Inflammatory macrophage treated with lipopolysaccharide for 1 hour (primary cell): ENCODE data around the gene TACR1.

ENCODE experiments used
- DNase-seq, 2 donors: peaks; one replicate each; pipeline ENCODE4 v3.0.0-alpha.2; 2020 to 2022

The TACR1 gene

GRCh38 chr2:75142081-75142480 is 57.2 kb downstream of the TACR1 start:
- no peak for DNase-seq

- DNase-seq = no peak
Measured at GRCh38 chr2:75140288-75140687, 59.0 kb downstream of the TACR1 start.

GRCh38 chr2:75139171-75139570 is 60.1 kb downstream of the TACR1 start:
- DNase-seq = no peak

- no peak for DNase-seq
Measured at GRCh38 chr2:75138528-75138927, 60.8 kb downstream of the TACR1 start.

- DNase-seq = no peak
Measured at GRCh38 chr2:75135776-75136400, 63.4 kb downstream of the TACR1 start.

GRCh38 chr2:75134860-75135259 is 64.5 kb downstream of the TACR1 start:
- DNase-seq = no peak

- no peak for DNase-seq
Measured at GRCh38 chr2:75133621-75134570, 65.4 kb downstream of the TACR1 start.

- no peak for DNase-seq
Measured at GRCh38 chr2:75130171-75130570, 69.1 kb downstream of the TACR1 start.

- no peak for DNase-seq
Measured at GRCh38 chr2:75123876-75124275, 75.4 kb downstream of the TACR1 start.

- DNase-seq = no peak
Measured at GRCh38 chr2:75113231-75113869, 86.0 kb downstream of the TACR1 start.

- no peak for DNase-seq
Measured at GRCh38 chr2:75108937-75109482, 90.3 kb downstream of the TACR1 start.

- DNase-seq = no peak
Measured at GRCh38 chr2:75102011-75102410, 97.3 kb downstream of the TACR1 start.

GRCh38 chr2:75100801-75101151 is 98.5 kb downstream of the TACR1 start:
- DNase-seq = no peak

GRCh38 chr2:75100011-75100800 is 99.1 kb downstream of the TACR1 start:
- DNase-seq = no peak

- no peak for DNase-seq
Measured at GRCh38 chr2:75099521-75099922, 99.8 kb downstream of the TACR1 start.

- DNase-seq = peak in 1 of 2 donors; percentile 1
Measured at GRCh38 chr2:75098856-75099255, 100.5 kb downstream of the TACR1 start.

GRCh38 chr2:75097831-75098230 is 101.5 kb downstream of the TACR1 start:
- no peak for DNase-seq

GRCh38 chr2:75094405-75094804 is 104.9 kb downstream of the TACR1 start:
- no peak for DNase-seq

- DNase-seq = no peak
Measured at GRCh38 chr2:75090770-75091515, 108.4 kb downstream of the TACR1 start.

- DNase-seq = no peak
Measured at GRCh38 chr2:75089471-75089870, 109.8 kb downstream of the TACR1 start.

- DNase-seq = no peak
Measured at GRCh38 chr2:75088791-75089190, 110.5 kb downstream of the TACR1 start.

- DNase-seq = no peak
Measured at GRCh38 chr2:75087736-75088135, 111.6 kb downstream of the TACR1 start.
